ENCODE results near the gene PKP4.

PKP4 gene

GRCh38 chr2:158716921-158717320 lies 260.2 kb downstream of the PKP4 start:
- no peak for DNase-seq (ENCODE audit: low spot score)

- DNase-seq (ENCODE audit: low spot score): no peak
These were observed 260.8 kb downstream of the PKP4 start for GRCh38 chr2:158717366-158718195.

- no peak for DNase-seq (ENCODE audit: low spot score)
These were observed 261.4 kb downstream of the PKP4 start for GRCh38 chr2:158718196-158718585.

- DNase-seq (ENCODE audit: low spot score): no peak
These were observed 262.1 kb downstream of the PKP4 start for GRCh38 chr2:158718851-158719250.

GRCh38 chr2:158719403-158719802 lies 262.7 kb downstream of the PKP4 start:
- no peak for DNase-seq (ENCODE audit: low spot score)

- DNase-seq (ENCODE audit: low spot score): no peak
These were observed 265.7 kb downstream of the PKP4 start for GRCh38 chr2:158722266-158723105.

GRCh38 chr2:158723181-158723838 lies 266.6 kb downstream of the PKP4 start:
- no peak for DNase-seq (ENCODE audit: low spot score)

- no peak for DNase-seq (ENCODE audit: low spot score)
These were observed 267.4 kb downstream of the PKP4 start for GRCh38 chr2:158723921-158724802.

GRCh38 chr2:158724803-158725381 lies 268.1 kb downstream of the PKP4 start:
- no peak for DNase-seq (ENCODE audit: low spot score)

- DNase-seq (ENCODE audit: low spot score): no peak
These were observed 268.7 kb downstream of the PKP4 start for GRCh38 chr2:158725441-158725891.

GRCh38 chr2:158726911-158727592 lies 270.3 kb downstream of the PKP4 start:
- no peak for DNase-seq (ENCODE audit: low spot score)

GRCh38 chr2:158728422-158728821 lies 271.7 kb downstream of the PKP4 start:
- no peak for DNase-seq (ENCODE audit: low spot score)

GRCh38 chr2:158729451-158729850 lies 272.7 kb downstream of the PKP4 start:
- DNase-seq (ENCODE audit: low spot score): no peak

GRCh38 chr2:158729873-158730620 lies 273.3 kb downstream of the PKP4 start:
- no peak for DNase-seq (ENCODE audit: low spot score)

- no peak for DNase-seq (ENCODE audit: low spot score)
These were observed 273.9 kb downstream of the PKP4 start for GRCh38 chr2:158730621-158731140.

- no peak for DNase-seq (ENCODE audit: low spot score)
These were observed 274.6 kb downstream of the PKP4 start for GRCh38 chr2:158731386-158731785.

Data from germinal center (tissue), 1 donor.